CD4-positive, alpha-beta memory T cell (primary cell): ENCODE results near the gene DNASE1L3. TPM values are rescaled to one million over a fixed set of nuclear protein-coding genes. Genes with fewer than 3 reads are reported as not detected.

Source experiments
- CTCF ChIA-PET: fragments of 350-600 bp; sonication (Branson Sonifier 250); formaldehyde crosslinking; loops from one replicate; lab custom pipeline; 2021; ENCODE audit warnings: inconsistent platforms; ENCODE audit not compliant: partially characterized antibody; lab: Charles Lee
- POLR2A ChIA-PET: fragments of 350-600 bp; sonication (Branson Sonifier 250); formaldehyde crosslinking; loops from one replicate; lab custom pipeline; 2021; ENCODE audit not compliant: partially characterized antibody; lab: Charles Lee
- DNase-seq, 5 donors: peaks; one replicate each; pipeline versions ENCODE4 v3.0.0 to v3.0.0-alpha.2; 2020 to 2022; ENCODE audit warnings: mixed read lengths in 1 of 5
- H3K27ac ChIP-seq: one replicate; pipeline ENCODE4 v1.7.0; 2013; ENCODE audit warnings: low read depth, low read length
- H3K27me3 ChIP-seq: 2 replicates; pipeline ENCODE4 v1.7.0; 2013; ENCODE audit warnings: mild to moderate bottlenecking, low read length, moderate library complexity; ENCODE audit not compliant: insufficient read depth
- H3K36me3 ChIP-seq: 2 replicates; pipeline ENCODE4 v1.7.0; 2013; ENCODE audit warnings: mild to moderate bottlenecking, low read length, moderate library complexity; ENCODE audit not compliant: insufficient read depth
- H3K4me1 ChIP-seq: 2 replicates; pipeline ENCODE4 v1.7.0; 2013; ENCODE audit warnings: mild to moderate bottlenecking, low read length, moderate library complexity; ENCODE audit not compliant: insufficient read depth
- H3K4me3 ChIP-seq, 2 donors: one replicate each; pipeline ENCODE4 v1.7.0; 2013; ENCODE audit warnings: low read length in 2 of 2, mild to moderate bottlenecking in 1 of 2
- H3K9me3 ChIP-seq, 2 donors: one replicate each; pipeline ENCODE4 v1.7.0; 2013; ENCODE audit warnings: low read length in 2 of 2, control low read depth in 1 of 2; ENCODE audit not compliant: control insufficient read depth in 1 of 2
- H3K27ac Mint-ChIP-seq, 7 donors: one replicate each; pipeline ENCODE4 v1.8.0; 2020 to 2021; ENCODE audit warnings: mixed read lengths in 7 of 7, mild to moderate bottlenecking in 6 of 7, inconsistent platforms in 3 of 7, moderate library complexity in 3 of 7
- H3K27me3 Mint-ChIP-seq, 2 donors: one replicate each; pipeline ENCODE4 v1.8.0; 2020 to 2021; ENCODE audit warnings: mixed read lengths in 2 of 2
- H3K36me3 Mint-ChIP-seq, 2 donors: one replicate each; pipeline ENCODE4 v1.8.0; 2020 to 2021; ENCODE audit warnings: mixed read lengths in 2 of 2, inconsistent platforms in 1 of 2, mild to moderate bottlenecking in 1 of 2
- H3K4me1 Mint-ChIP-seq, 4 donors: one replicate each; pipeline ENCODE4 v1.8.0; 2020 to 2021; ENCODE audit warnings: mixed read lengths in 4 of 4, mild to moderate bottlenecking in 1 of 4
- H3K4me3 Mint-ChIP-seq, 8 donors: one replicate each; pipeline ENCODE4 v1.8.0; 2020 to 2021; ENCODE audit warnings: mixed read lengths in 8 of 8, mild to moderate bottlenecking in 7 of 8, moderate library complexity in 6 of 8, inconsistent platforms in 3 of 8
- H3K9me3 Mint-ChIP-seq, 8 donors: one replicate each; pipeline ENCODE4 v1.8.0; 2020 to 2021; ENCODE audit warnings: mixed read lengths in 8 of 8, mild to moderate bottlenecking in 5 of 8, inconsistent platforms in 3 of 8, moderate library complexity in 1 of 8
- intact Hi-C: fragments of 100-400 bp; cut with micrococcal nuclease; formaldehyde crosslinking; loops from one replicate; pipeline ENCODE4 v1.15.1; 2023
- polyA plus RNA-seq, 2 donors: library from polyadenylated mRNA; unstranded; fragments of 300-500 nt; fragmentation: Illumina TruSeq; gene quantifications; one replicate each; pipeline ENCODE4 v1.2.3, GENCODE V29; 2021
- total RNA-seq, 2 experiments: library from RNA; stranded (reverse); gene quantifications; one replicate each; pipeline ENCODE4 v1.2.3, GENCODE V29; 2021

The DNASE1L3 gene
- total and polyA plus RNA-seq, 4 experiments from 2014 or later: not detected

- ChIA-PET POLR2A (no interaction called here), CTCF (interaction anchor here (0.9 to 9.4 kb wide), 10 partner anchors 9 to 257 kb away, joined by 3 to 90 read pairs (median 10); partner anchors contain the start of genes FLNB, HTD2 and RPP14)
- no peaks in the 10 kb centered on the region for H3K36me3 ChIP-seq
- peaks cover 3 to 9% (median 5%) of the 10 kb centered on the region in 4 donors for H3K4me1 Mint-ChIP-seq
- H3K9me3 Mint-ChIP-seq: peaks cover 0 to 2% (median 0%) of the 10 kb centered on the region in 8 donors
- no peak overlapping the region for H3K27ac Mint-ChIP-seq
- no peaks in the 10 kb centered on the region for H3K9me3 ChIP-seq
- H3K4me3 ChIP-seq: no peak overlapping the region
- peaks cover 6% of the 10 kb centered on the region for H3K4me1 ChIP-seq
- DNase-seq: no peak
- no peaks in the 10 kb centered on the region for H3K36me3 Mint-ChIP-seq
- H3K27me3 Mint-ChIP-seq: peaks cover 0 to 2% of the 10 kb centered on the region in 2 donors
- H3K27me3 ChIP-seq: no peaks in the 10 kb centered on the region
- H3K27ac ChIP-seq: no peak overlapping the region
- H3K4me3 Mint-ChIP-seq: no peak overlapping the region
- intact Hi-C loops: no loop called here
Measured at GRCh38 chr3:58218904-58219303, 8.1 kb upstream of the DNASE1L3 start.

DNA sequence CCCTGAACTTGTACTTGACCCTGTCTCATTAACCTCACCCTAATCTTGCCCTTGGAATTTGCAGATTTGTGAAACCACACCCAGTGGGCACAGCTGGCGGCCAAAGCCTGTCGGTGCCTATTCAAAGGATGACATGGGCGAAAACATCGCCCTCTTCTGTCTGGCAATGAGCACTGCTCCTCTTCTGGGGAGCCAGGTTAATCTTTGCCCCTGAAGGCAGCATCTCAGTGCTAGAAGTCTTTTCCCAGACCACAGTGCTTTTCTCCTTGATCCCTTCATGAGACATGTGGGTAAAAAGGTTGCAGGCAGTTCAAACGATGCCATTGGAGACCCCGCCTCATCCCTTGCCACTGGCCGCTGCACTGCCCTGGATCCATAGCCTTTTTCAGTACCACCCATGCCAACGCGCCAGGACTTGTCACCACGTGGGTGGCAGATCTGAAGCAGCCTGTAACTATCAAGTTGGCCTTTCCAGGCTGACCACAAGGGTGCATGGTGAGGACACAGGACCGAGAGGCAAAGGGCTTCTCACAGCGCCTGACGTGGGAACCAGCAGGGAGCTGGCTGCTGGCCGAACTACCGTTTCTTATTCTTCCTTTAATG is 6.5 kb upstream of the DNASE1L3 start:
- no peak overlapping the region for H3K27ac Mint-ChIP-seq
- peaks cover 6% of the 10 kb centered on the region for H3K4me1 ChIP-seq
- intact Hi-C loops: loop anchor here (1.0 to 2.0 kb wide), 5 partner anchors 20 to 821 kb away; partner anchors contain the start of genes ABHD6 and FLNB
- H3K9me3 ChIP-seq: no peaks in the 10 kb centered on the region
- H3K4me1 Mint-ChIP-seq: peaks cover 3 to 9% (median 5%) of the 10 kb centered on the region in 4 donors
- ChIA-PET POLR2A (interaction anchor here (0.6 to 0.7 kb wide), 2 partner anchors 20 to 21 kb away, joined by 3 read pairs; partner anchors contain the start of gene ABHD6), CTCF (interaction anchor here (0.7 to 9.4 kb wide), 23 partner anchors 8 to 276 kb away, joined by 3 to 90 read pairs (median 5); partner anchors contain the start of genes FLNB, HTD2 and RPP14)
- peak overlapping the region in 1 of 8 donors; percentile 61 for H3K4me3 Mint-ChIP-seq
- H3K27me3 Mint-ChIP-seq: peaks cover 0 to 2% of the 10 kb centered on the region in 2 donors
- no peaks in the 10 kb centered on the region for H3K36me3 ChIP-seq
- peaks cover 0 to 2% (median 0%) of the 10 kb centered on the region in 8 donors for H3K9me3 Mint-ChIP-seq
- no peak overlapping the region for H3K27ac ChIP-seq
- H3K27me3 ChIP-seq: no peaks in the 10 kb centered on the region
- peak; percentile 47 to 56 (median 50) for DNase-seq
- no peaks in the 10 kb centered on the region for H3K36me3 Mint-ChIP-seq
- H3K4me3 ChIP-seq: no peak overlapping the region

- no peak overlapping the region for H3K27ac ChIP-seq
- peaks cover 3 to 9% (median 5%) of the 10 kb centered on the region in 4 donors for H3K4me1 Mint-ChIP-seq
- no peaks in the 10 kb centered on the region for H3K36me3 Mint-ChIP-seq
- H3K9me3 Mint-ChIP-seq: peaks cover 0 to 2% (median 0%) of the 10 kb centered on the region in 8 donors
- H3K4me1 ChIP-seq: peaks cover 6% of the 10 kb centered on the region
- ChIA-PET CTCF (interaction anchor here (0.7 to 9.4 kb wide), 19 partner anchors 8 to 276 kb away, joined by 3 to 90 read pairs (median 4); partner anchors contain the start of genes FLNB, HTD2 and RPP14), POLR2A (interaction anchor here (0.6 kb wide), 1 partner anchor 20 kb away, joined by 3 read pairs; no protein-coding TSS in a partner anchor)
- H3K27ac Mint-ChIP-seq: no peak overlapping the region
- no peak for DNase-seq
- H3K9me3 ChIP-seq: no peaks in the 10 kb centered on the region
- intact Hi-C loops: loop anchor here (1.0 to 2.0 kb wide), 5 partner anchors 21 to 820 kb away; partner anchors contain the start of genes ABHD6 and FLNB
- peaks cover 0 to 2% of the 10 kb centered on the region in 2 donors for H3K27me3 Mint-ChIP-seq
- no peaks in the 10 kb centered on the region for H3K36me3 ChIP-seq
- H3K4me3 ChIP-seq: no peak overlapping the region
- no peak overlapping the region for H3K4me3 Mint-ChIP-seq
- H3K27me3 ChIP-seq: no peaks in the 10 kb centered on the region
Measured at GRCh38 chr3:58216496-58217195, 5.9 kb upstream of the DNASE1L3 start.

DNA sequence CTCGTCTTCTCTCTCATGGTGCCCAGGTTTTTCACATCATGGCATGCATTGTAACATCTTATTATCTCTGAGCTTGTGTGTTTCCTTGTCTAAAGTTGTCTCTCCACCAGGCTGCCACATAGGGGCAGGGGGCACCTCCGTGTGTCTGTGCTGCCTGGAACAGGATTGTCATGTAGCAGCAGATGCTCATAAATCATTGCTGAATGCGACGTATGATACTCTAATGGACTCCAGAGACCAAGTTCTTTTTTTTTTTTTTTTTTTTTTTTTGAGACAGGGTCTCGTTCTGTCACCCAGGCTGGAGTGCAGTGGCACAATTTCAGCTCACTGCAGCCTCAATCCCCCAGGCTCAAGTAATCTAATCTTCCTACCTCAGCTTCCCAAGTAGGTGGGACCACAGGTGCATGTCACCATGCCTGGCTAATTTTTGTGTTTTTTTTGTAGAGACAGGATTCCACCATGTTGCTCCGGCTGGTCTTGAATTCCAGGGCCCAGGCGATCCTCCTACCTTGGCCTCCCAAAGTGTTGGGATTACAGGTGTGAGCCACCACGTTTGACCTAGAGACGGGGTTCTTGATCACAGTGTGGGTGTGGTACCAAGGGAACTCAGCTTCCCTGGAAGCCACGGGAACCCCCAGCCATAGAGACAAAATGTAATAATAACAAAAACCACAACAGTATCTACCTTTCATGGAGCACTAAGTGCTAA is 4.7 kb upstream of the DNASE1L3 start:
- H3K36me3 Mint-ChIP-seq: no peaks in the 10 kb centered on the region
- H3K36me3 ChIP-seq: no peaks in the 10 kb centered on the region
- no peak for DNase-seq
- H3K27me3 ChIP-seq: no peaks in the 10 kb centered on the region
- no peak overlapping the region for H3K27ac ChIP-seq
- peaks cover 6% of the 10 kb centered on the region for H3K4me1 ChIP-seq
- peaks cover 3 to 9% (median 5%) of the 10 kb centered on the region in 4 donors for H3K4me1 Mint-ChIP-seq
- ChIA-PET CTCF (interaction anchor here (0.9 to 9.4 kb wide), 7 partner anchors 15 to 208 kb away, joined by 3 to 90 read pairs (median 3); partner anchors contain the start of gene FLNB), POLR2A (no interaction called here)
- no peak overlapping the region for H3K4me3 Mint-ChIP-seq
- H3K9me3 ChIP-seq: no peaks in the 10 kb centered on the region
- H3K4me3 ChIP-seq: no peak overlapping the region
- H3K9me3 Mint-ChIP-seq: peaks cover 0 to 2% (median 0%) of the 10 kb centered on the region in 8 donors
- peaks cover 0 to 5% of the 10 kb centered on the region in 2 donors for H3K27me3 Mint-ChIP-seq
- no peak overlapping the region for H3K27ac Mint-ChIP-seq
- intact Hi-C loops: loop anchor here (2.0 kb wide), 1 partner anchor 819 kb away; no protein-coding TSS in a partner anchor

DNA sequence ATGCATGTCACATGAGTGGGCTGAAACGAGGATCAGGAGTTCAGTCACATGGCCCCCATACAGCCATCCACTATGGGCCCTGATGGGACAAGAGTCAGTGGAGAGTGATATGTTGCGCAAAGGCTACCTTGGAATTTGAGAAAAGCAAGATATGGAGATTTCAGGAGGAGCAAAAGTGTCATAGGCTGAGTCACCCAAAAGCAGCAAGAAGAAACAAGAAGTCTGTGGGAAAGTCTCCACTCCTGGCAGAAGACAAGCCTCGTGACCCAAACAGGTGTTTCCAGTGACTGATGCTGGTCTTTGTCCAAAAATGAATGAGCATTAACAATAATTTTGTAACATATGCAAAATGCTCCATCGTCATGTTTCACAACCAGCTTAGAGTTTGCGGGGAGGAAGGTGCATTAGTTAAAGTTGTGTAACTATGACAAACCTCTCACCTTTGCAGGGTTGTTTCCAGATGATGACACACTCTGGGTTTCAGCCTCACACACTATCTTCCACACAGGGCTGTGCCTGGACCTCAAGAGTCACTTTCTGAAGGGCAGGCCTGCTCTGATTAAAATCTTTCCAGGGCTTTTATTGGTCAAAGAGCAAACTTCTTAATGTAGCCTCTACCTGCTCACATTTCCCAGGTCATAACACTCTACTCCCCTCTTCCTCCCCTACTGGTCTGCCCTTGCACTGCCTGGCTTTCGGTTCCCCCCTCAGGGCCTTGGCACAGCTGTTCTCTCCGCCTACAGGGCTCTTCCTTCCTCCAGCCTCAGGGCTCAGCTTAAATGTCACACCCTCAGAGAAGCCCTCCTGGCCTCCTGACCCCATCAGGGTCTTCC is 3.9 kb upstream of the DNASE1L3 start:
- CTCF ChIA-PET: interaction anchor here (0.6 to 9.4 kb wide), 8 partner anchors 12 to 207 kb away, joined by 3 to 90 read pairs (median 3); partner anchors contain the start of gene FLNB
- POLR2A ChIA-PET: no interaction called here
- H3K36me3 ChIP-seq: no peaks in the 10 kb centered on the region
- peaks cover 6% of the 10 kb centered on the region for H3K4me1 ChIP-seq
- H3K27me3 ChIP-seq: no peaks in the 10 kb centered on the region
- H3K4me3 ChIP-seq: no peak overlapping the region
- no peak for DNase-seq
- H3K4me1 Mint-ChIP-seq: peaks cover 3 to 9% (median 5%) of the 10 kb centered on the region in 4 donors
- peaks cover 0 to 2% (median 0%) of the 10 kb centered on the region in 8 donors for H3K9me3 Mint-ChIP-seq
- H3K27ac ChIP-seq: no peak overlapping the region
- no peak overlapping the region for H3K27ac Mint-ChIP-seq
- no peak overlapping the region for H3K4me3 Mint-ChIP-seq
- H3K9me3 ChIP-seq: no peaks in the 10 kb centered on the region
- peaks cover 3 to 7% of the 10 kb centered on the region in 2 donors for H3K27me3 Mint-ChIP-seq
- H3K36me3 Mint-ChIP-seq: no peaks in the 10 kb centered on the region
- intact Hi-C loops: no loop called here

GRCh38 chr3:58209933-58210332 is 839 bp downstream of the DNASE1L3 start:
- Histone ChIP-seq H3K27ac (no peak overlapping the region), H3K4me1 (no peaks in the 10 kb centered on the region), H3K36me3 (no peaks in the 10 kb centered on the region), H3K9me3 (no peaks in the 10 kb centered on the region), H3K27me3 (no peaks in the 10 kb centered on the region), H3K4me3 (no peak overlapping the region)
- no peak for DNase-seq
- POLR2A ChIA-PET: no interaction called here
- Mint-ChIP-seq H3K27me3 (peaks cover 5 to 15% of the 10 kb centered on the region in 2 donors), H3K27ac (no peak overlapping the region), H3K4me3 (no peak overlapping the region), H3K36me3 (no peaks in the 10 kb centered on the region), H3K4me1 (peaks cover 0 to 1% (median 0%) of the 10 kb centered on the region in 4 donors), H3K9me3 (no peaks in the 10 kb centered on the region)
- CTCF ChIA-PET: no interaction called here
- intact Hi-C loops: no loop called here
